Neural progenitor cell (in vitro differentiated cells): ENCODE results near the gene SGCD. TPM values are rescaled to one million over a fixed set of nuclear protein-coding genes. Genes with fewer than 3 reads are reported as not detected.

ENCODE experiments used
- DNase-seq: peaks from one replicate; pipeline ENCODE4 v3.0.0-alpha.2; 2016; ENCODE audit warnings: low spot score
- H2AFZ ChIP-seq: fragments of 200-600 bp; sonication (generic); replicated peaks from 2 replicates; pipeline ENCODE4 v1.6.1; 2016; ENCODE audit warnings: antibody characterized with exemption
- H3F3A ChIP-seq: fragments of 200-600 bp; sonication (generic); 2 replicates; pipeline ENCODE4 v1.6.1; 2016; ENCODE audit warnings: antibody characterized with exemption, low read depth
- H3K27ac ChIP-seq: fragments of 200-600 bp; sonication (generic); 2 replicates; pipeline ENCODE4 v1.5.1; 2016; ENCODE audit warnings: mild to moderate bottlenecking
- H3K27me3 ChIP-seq: fragments of 200-600 bp; sonication (generic); 2 replicates; pipeline ENCODE4 v1.6.1; 2016; ENCODE audit warnings: mild to moderate bottlenecking, moderate library complexity
- H3K36me3 ChIP-seq: fragments of 200-600 bp; sonication (generic); 2 replicates; pipeline ENCODE4 v1.5.1; 2016
- H3K4me1 ChIP-seq: fragments of 200-600 bp; sonication (generic); 2 replicates; pipeline ENCODE4 v1.6.1; 2016; ENCODE audit warnings: mixed run types
- H3K4me2 ChIP-seq: fragments of 200-600 bp; sonication (generic); 2 replicates; pipeline ENCODE4 v1.6.1; 2016
- H3K4me3 ChIP-seq: fragments of 200-600 bp; sonication (generic); 2 replicates; pipeline ENCODE4 v1.5.1; 2016
- H3K79me2 ChIP-seq: fragments of 200-600 bp; sonication (generic); 2 replicates; pipeline ENCODE4 v1.6.1; 2016; ENCODE audit warnings: low read depth
- H3K9ac ChIP-seq: fragments of 200-600 bp; sonication (generic); 2 replicates; pipeline ENCODE4 v1.6.1; 2016
- H3K9me3 ChIP-seq: fragments of 200-600 bp; sonication (generic); 2 replicates; pipeline ENCODE4 v1.5.1; 2016; ENCODE audit warnings: low read depth
- H4K20me1 ChIP-seq: fragments of 200-600 bp; sonication (generic); 2 replicates; pipeline ENCODE4 v1.6.1; 2016; ENCODE audit warnings: low read depth
- H3K27ac Mint-ChIP-seq: 3 replicates; pipeline ENCODE4 v1.8.0; 2021; ENCODE audit warnings: mixed read lengths
- H3K27me3 Mint-ChIP-seq: 2 replicates; pipeline ENCODE4 v1.8.0; 2022; ENCODE audit warnings: low read depth, mild to moderate bottlenecking, inconsistent platforms, moderate library complexity, mixed read lengths; ENCODE audit not compliant: insufficient read depth
- H3K36me3 Mint-ChIP-seq: 3 replicates; pipeline ENCODE4 v1.8.0; 2021; ENCODE audit warnings: mixed read lengths
- H3K4me1 Mint-ChIP-seq: 3 replicates; pipeline ENCODE4 v1.8.0; 2021; ENCODE audit warnings: mixed read lengths
- H3K4me3 Mint-ChIP-seq: 3 replicates; pipeline ENCODE4 v1.8.0; 2021; ENCODE audit warnings: mild to moderate bottlenecking, moderate library complexity, mixed read lengths
- H3K9me3 Mint-ChIP-seq: 3 replicates; pipeline ENCODE4 v1.8.0; 2020; ENCODE audit warnings: mixed read lengths
- CTCF ChIP-seq: fragments of 200-600 bp; sonication (generic); IDR thresholded peaks from 2 replicates; pipeline ENCODE4 v1.5.1; 2017; ENCODE audit warnings: antibody characterized with exemption, mild to moderate bottlenecking
- EZH2 ChIP-seq: fragments of 200-600 bp; sonication (generic); IDR thresholded peaks from 2 replicates; pipeline ENCODE4 v1.6.1; 2017; ENCODE audit warnings: antibody characterized with exemption, mild to moderate bottlenecking, moderate library complexity
- EZH2phosphoT487 ChIP-seq: fragments of 200-600 bp; sonication (generic); IDR thresholded peaks from 2 replicates; pipeline ENCODE4 v1.6.1; 2017; ENCODE audit warnings: antibody characterized with exemption
- total RNA-seq: library from RNA; depleted of rRNA; stranded (reverse); fragments of >200 nt; gene quantifications from 2 replicates; pipeline ENCODE4 v1.2.3, GENCODE V29; 2015; ENCODE audit warnings: low replicate concordance

The SGCD gene
- total RNA-seq, 1 donor from 2014 or later, result not detected

GRCh38 chr5:156479849-156480248, 152.9 kb downstream of the SGCD start:
- DNase-seq, result no peak
- Mint-ChIP-seq H3K4me1 (peaks cover 38% of the 10 kb centered on the region), H3K27me3 (peaks cover 7% of the 10 kb centered on the region), H3K9me3 (no peaks in the 10 kb centered on the region), H3K36me3 (no peaks in the 10 kb centered on the region), H3K27ac (no peak overlapping the region), H3K4me3 (no peak overlapping the region)
- Histone ChIP-seq H3K4me3 (no peak overlapping the region), H3K4me1 (peaks cover 11% of the 10 kb centered on the region), H3K9ac (no peak overlapping the region), H3F3A (no peaks in the 10 kb centered on the region), H2AFZ (no peak overlapping the region), H3K79me2 (no peaks in the 10 kb centered on the region), H3K27me3 (no peaks in the 10 kb centered on the region), H3K27ac (no peak overlapping the region), H3K4me2 (no peak overlapping the region), H4K20me1 (no peaks in the 10 kb centered on the region), H3K9me3 (no peaks in the 10 kb centered on the region), H3K36me3 (no peaks in the 10 kb centered on the region)
- TF ChIP-seq EZH2 (no peak), EZH2phosphoT487 (no peak), CTCF (no peak)

DNA sequence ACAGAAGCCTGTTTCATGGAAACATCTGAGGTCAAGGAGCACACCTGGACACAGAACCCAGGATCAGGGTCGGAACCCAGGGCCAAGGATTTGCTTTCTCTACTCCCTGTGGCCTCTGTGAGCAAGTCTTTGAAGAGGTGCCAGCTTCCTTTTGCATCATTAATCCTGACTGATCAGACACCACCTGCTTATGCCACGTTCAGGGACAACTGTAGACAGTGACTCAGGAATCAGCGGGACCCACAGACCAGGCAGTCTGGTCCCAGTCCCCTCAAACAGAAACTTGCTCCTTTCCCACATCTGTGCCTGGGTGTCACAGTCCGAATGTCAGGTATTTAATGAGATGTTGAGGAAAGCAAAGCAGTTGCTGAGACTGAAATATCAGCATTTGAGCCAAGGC, 154.8 kb downstream of the SGCD start:
- Histone ChIP-seq H3K36me3 (no peaks in the 10 kb centered on the region), H3K4me2 (no peak overlapping the region), H4K20me1 (no peaks in the 10 kb centered on the region), H2AFZ (no peak overlapping the region), H3K9me3 (no peaks in the 10 kb centered on the region), H3K9ac (no peak overlapping the region), H3K27ac (no peak overlapping the region), H3K79me2 (no peaks in the 10 kb centered on the region), H3K4me3 (no peak overlapping the region), H3K4me1 (peaks cover 3% of the 10 kb centered on the region), H3F3A (no peaks in the 10 kb centered on the region), H3K27me3 (no peaks in the 10 kb centered on the region)
- Mint-ChIP-seq H3K4me3 (no peak overlapping the region), H3K36me3 (no peaks in the 10 kb centered on the region), H3K27ac (no peak overlapping the region), H3K4me1 (peaks cover 24% of the 10 kb centered on the region), H3K9me3 (peaks cover 8% of the 10 kb centered on the region), H3K27me3 (peaks cover 5% of the 10 kb centered on the region)
- no peak for TF ChIP-seq CTCF
- TF ChIP-seq EZH2phosphoT487, result no peak
- no peak for TF ChIP-seq EZH2
- DNase-seq, result no peak

- H3K27me3 Mint-ChIP-seq, result peaks cover 9% of the 10 kb centered on the region
- Histone ChIP-seq H2AFZ (no peak overlapping the region), H3K27me3 (no peaks in the 10 kb centered on the region), H3K9ac (no peak overlapping the region), H3K79me2 (no peaks in the 10 kb centered on the region), H3F3A (no peaks in the 10 kb centered on the region), H3K36me3 (no peaks in the 10 kb centered on the region), H3K4me1 (peaks cover 3% of the 10 kb centered on the region), H3K9me3 (no peaks in the 10 kb centered on the region), H3K4me3 (no peak overlapping the region), H4K20me1 (no peaks in the 10 kb centered on the region), H3K27ac (no peak overlapping the region), H3K4me2 (no peak overlapping the region)
- no peak overlapping the region for H3K4me3 Mint-ChIP-seq
- H3K9me3 Mint-ChIP-seq, result peaks cover 14% of the 10 kb centered on the region
- TF ChIP-seq EZH2phosphoT487 (no peak), EZH2 (no peak), CTCF (no peak)
- no peak for DNase-seq
- H3K4me1 Mint-ChIP-seq, result peaks cover 17% of the 10 kb centered on the region
- H3K36me3 Mint-ChIP-seq, result no peaks in the 10 kb centered on the region
- no peak overlapping the region for H3K27ac Mint-ChIP-seq
These were observed 155.9 kb downstream of the SGCD start for GRCh38 chr5:156482818-156483217.
